GM21737 (cell line): ENCODE results near the gene TM7SF3.
A peak's percentile ranks its signal among the peaks of the same experiment; 100 is the strongest.
"Not testable (repeated sequence)": the region's sequence is repeated elsewhere in the genome, so short reads cannot be mapped to it uniquely, and the experiment has no call there.

ENCODE experiments used
- ATAC-seq: cut with Tn5 transposase; IDR thresholded peaks from one replicate; pipeline ENCODE4 v1.9.1; 2021; ENCODE audit warnings: mild to moderate bottlenecking, moderate library complexity; ENCODE audit not compliant: unreplicated experiment

Gene TM7SF3

GRCh38 chr12:26982866-26983265 is 31.3 kb downstream of the TM7SF3 start:
- no peak for ATAC-seq

GRCh38 chr12:26979733-26980132 is 34.5 kb downstream of the TM7SF3 start:
- ATAC-seq, result no peak

- ATAC-seq, result no peak
Observed at GRCh38 chr12:26978801-26979200, 35.4 kb downstream of the TM7SF3 start.

GRCh38 chr12:26976687-26977086 is 37.5 kb downstream of the TM7SF3 start:
- ATAC-seq, result no peak

GRCh38 chr12:26971963-26972362 is 42.2 kb downstream of the TM7SF3 start:
- peak; percentile 93 for ATAC-seq

GRCh38 chr12:26970136-26970535 is 44.0 kb downstream of the TM7SF3 start:
- ATAC-seq, result no peak

- ATAC-seq, result no peak
Observed at GRCh38 chr12:26966842-26967241, 47.3 kb downstream of the TM7SF3 start.

- no peak for ATAC-seq
Observed at GRCh38 chr12:26963413-26963812, 50.8 kb downstream of the TM7SF3 start.

GRCh38 chr12:26961803-26962202 is 52.4 kb downstream of the TM7SF3 start:
- no peak for ATAC-seq

- ATAC-seq, result not testable (repeated sequence)
Observed at GRCh38 chr12:26961391-26961790, 52.8 kb downstream of the TM7SF3 start.

- no peak for ATAC-seq
Observed at GRCh38 chr12:26954027-26954426, 60.2 kb downstream of the TM7SF3 start.

GRCh38 chr12:26953447-26953846 is 60.7 kb downstream of the TM7SF3 start:
- no peak for ATAC-seq

- ATAC-seq, result no peak
Observed at GRCh38 chr12:26948309-26948708, 65.9 kb downstream of the TM7SF3 start.

- ATAC-seq, result no peak
Observed at GRCh38 chr12:26941215-26941594, 73.0 kb downstream of the TM7SF3 start.

GRCh38 chr12:26940516-26941214 is 73.5 kb downstream of the TM7SF3 start:
- no peak for ATAC-seq

- no peak for ATAC-seq
Observed at GRCh38 chr12:26939953-26940352, 74.2 kb downstream of the TM7SF3 start.

GRCh38 chr12:26939192-26939832 is 74.9 kb downstream of the TM7SF3 start:
- ATAC-seq, result no peak

- peak; percentile 10 for ATAC-seq
Observed at GRCh38 chr12:26938701-26939062, 75.5 kb downstream of the TM7SF3 start.

GRCh38 chr12:26937863-26938700 is 76.1 kb downstream of the TM7SF3 start, which contains the start of the genes FGFR1OP2 and INTS13:
TSS of gene FGFR1OP2 (plus strand) at chr12:26938470. CDS start at chr12:26954159, 15,689 bp downstream.
TSS of gene INTS13 (minus strand) at chr12:26937981. CDS start at chr12:26936803, 1,178 bp downstream.
- peak; percentile 73 for ATAC-seq

- no peak for ATAC-seq
Observed at GRCh38 chr12:26937443-26937862, 76.7 kb downstream of the TM7SF3 start.
